GM12878 (cell line): ENCODE measurements around the gene CDCP2. TPM values are rescaled to one million over a fixed set of nuclear protein-coding genes. Genes with fewer than 3 reads are reported as not detected.
A peak's percentile ranks its signal among the peaks of the same experiment; 100 is the strongest.

Experiments
- BACH1 ChIP-seq: fragments of 450-650 bp; IDR thresholded peaks from 2 replicates; pipeline ENCODE4 v1.6.1; 2017; ENCODE audit warnings: mild to moderate bottlenecking, borderline replicate concordance
- BHLHE40 ChIP-seq, 2 experiments: fragments of 450-650 bp in 1 of 2; IDR thresholded peaks; 2 replicates each; pipeline ENCODE4 v1.6.1; 2011 to 2017; ENCODE audit warnings: low read depth in 2 of 2, borderline replicate concordance in 1 of 2, improper control_type of control experiment in 1 of 2, low read length in 1 of 2, mild to moderate bottlenecking in 1 of 2
- CHD1 ChIP-seq: IDR thresholded peaks from 2 replicates; pipeline ENCODE4 v1.6.1; 2012; ENCODE audit warnings: low read depth, low read length, improper control_type of control experiment
- CHD2 ChIP-seq: IDR thresholded peaks from 2 replicates; pipeline ENCODE4 v1.6.1; 2011; ENCODE audit warnings: low read depth, low read length, improper control_type of control experiment, borderline replicate concordance
- E2F4 ChIP-seq: IDR thresholded peaks from 2 replicates; pipeline ENCODE4 v1.6.1; 2012; ENCODE audit warnings: low read depth, low read length, improper control_type of control experiment
- FOS ChIP-seq: IDR thresholded peaks from 3 replicates; pipeline ENCODE4 v1.6.1; 2011; ENCODE audit warnings: borderline replicate concordance; ENCODE audit not compliant: insufficient read length; ENCODE audit errors: extremely low read depth
- HSF1 ChIP-seq: fragments of 150-350 bp; IDR thresholded peaks from 2 replicates; pipeline ENCODE4 v1.6.1; 2014; ENCODE audit warnings: mild to moderate bottlenecking, low read depth, low read length
- IKZF1 ChIP-seq: fragments of 450-650 bp; conservative IDR thresholded peaks from 2 replicates; pipeline ENCODE4 v1.6.1; 2017; ENCODE audit warnings: antibody characterized with exemption, mild to moderate bottlenecking
- IKZF2 ChIP-seq, 2 experiments: fragments of 450-650 bp; IDR thresholded peaks; 2 replicates each; pipeline ENCODE4 v1.6.1; 2017; ENCODE audit warnings: mild to moderate bottlenecking in 2 of 2, moderate library complexity in 2 of 2
- MEF2A ChIP-seq: IDR thresholded peaks from 2 replicates; pipeline ENCODE4 v1.6.1; 2011; ENCODE audit warnings: low read depth, mild to moderate bottlenecking, low read length, moderate library complexity; ENCODE audit not compliant: insufficient read depth
- NKRF ChIP-seq: fragments of 450-650 bp; conservative IDR thresholded peaks from 2 replicates; pipeline ENCODE4 v1.6.1; 2017; ENCODE audit warnings: mild to moderate bottlenecking, moderate library complexity
- POLR2AphosphoS5 ChIP-seq: IDR thresholded peaks from 2 replicates; pipeline ENCODE4 v1.6.1; 2011; ENCODE audit warnings: mild to moderate bottlenecking, low read length, inconsistent platforms
- PRDM15 ChIP-seq: fragments of 450-650 bp; formaldehyde crosslinking; IDR thresholded peaks from 2 replicates; pipeline ENCODE4 v1.4.0; 2020; ENCODE audit warnings: mild to moderate bottlenecking, moderate library complexity
- RAD51 ChIP-seq: fragments of 450-650 bp; IDR thresholded peaks from 2 replicates; pipeline ENCODE4 v1.6.1; 2016; ENCODE audit warnings: moderate library complexity, mild to moderate bottlenecking, inconsistent platforms
- RFX5 ChIP-seq: IDR thresholded peaks from 2 replicates; pipeline ENCODE4 v1.6.1; 2011; ENCODE audit warnings: low read depth, low read length, improper control_type of control experiment
- SKIL ChIP-seq: fragments of 450-650 bp; IDR thresholded peaks from 2 replicates; pipeline ENCODE4 v1.6.1; 2017; ENCODE audit warnings: mild to moderate bottlenecking, low read depth, inconsistent platforms; ENCODE audit not compliant: poor library complexity, severe bottlenecking
- TAF1 ChIP-seq: IDR thresholded peaks from 2 replicates; pipeline ENCODE4 v1.6.1; 2011; ENCODE audit warnings: mild to moderate bottlenecking, low read depth, low read length, borderline replicate concordance
- polyA plus RNA-seq, 11 experiments: library from polyadenylated mRNA; depleted of rRNA in 4 of 11; unstranded in 6 of 11; stranded (reverse) in 5 of 11; fragments of >200 nt; fragmentation: Nextera tagmentation in 4 of 11; fragmentation: Illumina TruSeq in 1 of 11; extraction: Ambion mirVana in 4 of 11; extraction: Trizol in 1 of 11; gene quantifications; 1 replicate in 1 of 11; 2 replicates in 10 of 11; pipeline versions ENCODE4 v1.2.1 to v1.2.3, GENCODE V29; 2011 to 2016; ENCODE audit warnings: inconsistent platforms in 2 of 11, missing spikeins in 2 of 11, low read depth in 1 of 11
- total RNA-seq, 4 experiments: library from RNA; depleted of rRNA in 3 of 4; stranded (reverse); fragments of >200 nt in 3 of 4; fragmentation: Illumina TruSeq in 1 of 4; extraction: Trizol in 1 of 4; gene quantifications; 2 replicates each; pipeline versions ENCODE4 v1.2.1 to v1.2.3, GENCODE V29; 2013 to 2021

CDCP2 gene
- total and polyA plus RNA-seq, 10 of the 15 experiments (the other 5 are each of a cell fraction or from before 2014, with no cell fraction given) = 0.06 TPM; not detected in 9

GRCh38 chr1:54199765-54200518 lies 47.1 kb upstream of the CDCP2 start, which contains the start of the genes CYB5RL and MRPL37 (continued):
- TF ChIP-seq PRDM15 = no peak
- TF ChIP-seq BACH1 = peak; percentile 18; the same call in 1 of the 2 replicates
- TF ChIP-seq HSF1 = no peak
- TF ChIP-seq CHD1 = 0 out of 2 replicates have a peak, but pooled peaks have one; percentile 37
- TF ChIP-seq RFX5 = peak; percentile 12; the same call in 1 of the 2 replicates
- peak; percentile 69; the same call in 1 of the 2 replicates for TF ChIP-seq RAD51
- peak; percentile 82 for TF ChIP-seq E2F4
- peak; percentile 82 to 86 for TF ChIP-seq IKZF2 (IDR thresholded peaks at IDR 0.05)
- TF ChIP-seq POLR2AphosphoS5 = peak; percentile 94
- peak; percentile 99 to 100 for TF ChIP-seq BHLHE40 (IDR thresholded peaks at IDR 0.05; ENCODE audit: borderline replicate concordance in 1 of 2, low read depth in 2 of 2, low read length in 1 of 2)
- peak; percentile 19 for TF ChIP-seq SKIL
- peak; percentile 88 for TF ChIP-seq CHD2
- TF ChIP-seq MEF2A = no peak
- peak; percentile 89 for TF ChIP-seq IKZF1
- peak; percentile 92; the same call in 1 of the 2 replicates for TF ChIP-seq TAF1
- peak; percentile 58; the same call in 1 of the 2 replicates for TF ChIP-seq NKRF
- peak; percentile 66 for TF ChIP-seq FOS
